ENCODE data around the gene RAD51B.

Gene RAD51B

GRCh38 chr14:68477461-68478085, 658.0 kb downstream of the RAD51B start:
- no peak for TF ChIP-seq CTCF (conservative IDR thresholded peaks at IDR 0.05; ENCODE audit: control insufficient read depth, insufficient read depth, low read depth, low read length)
- H3K4me3 ChIP-seq (ENCODE audit: control insufficient read depth, low read depth, low read length) = no peak overlapping the region
- DNase-seq (ENCODE audit: low read depth) = no peak

DNA sequence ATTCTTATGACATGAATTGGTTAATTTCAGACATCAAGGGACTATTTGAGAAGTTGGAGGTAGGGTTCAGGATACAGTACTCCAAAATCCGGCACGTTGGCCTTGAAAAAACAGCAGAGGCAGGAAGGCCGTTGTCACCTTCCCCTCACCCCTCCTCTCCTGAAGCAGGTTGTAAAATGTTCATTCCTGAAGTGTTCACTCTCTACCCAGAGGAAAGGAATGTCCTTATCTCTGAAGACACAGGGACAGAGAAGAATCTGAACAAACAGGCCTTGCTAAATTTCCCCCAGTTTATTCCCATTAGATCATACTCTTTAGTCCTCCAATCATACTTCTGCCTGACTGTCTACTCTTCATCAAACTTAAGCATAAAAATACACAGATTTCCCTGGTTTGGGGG, 659.7 kb downstream of the RAD51B start:
- no peak for TF ChIP-seq CTCF (conservative IDR thresholded peaks at IDR 0.05; ENCODE audit: control insufficient read depth, insufficient read depth, low read depth, low read length)
- H3K4me3 ChIP-seq (ENCODE audit: control insufficient read depth, low read depth, low read length) = no peak overlapping the region
- no peak for DNase-seq (ENCODE audit: low read depth)

DNA sequence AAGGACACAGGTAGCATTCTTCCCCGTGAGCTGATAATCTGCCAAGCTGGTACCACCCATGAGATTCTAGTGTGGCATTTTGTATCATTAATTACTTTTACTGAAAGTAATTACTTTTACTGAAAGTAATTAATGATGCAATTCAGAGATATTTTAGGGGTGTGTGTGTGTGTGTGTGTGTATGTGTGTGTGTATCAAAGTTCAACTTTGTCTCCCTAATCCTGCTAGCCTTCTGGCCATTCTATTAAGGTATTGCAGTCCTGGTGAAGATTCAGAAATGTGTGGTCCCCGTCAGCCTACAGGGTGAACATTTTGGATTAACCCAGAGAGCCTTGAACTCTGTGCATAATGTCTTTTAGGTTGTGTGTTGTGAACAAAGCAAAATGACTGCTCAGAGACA, 662.4 kb downstream of the RAD51B start:
- no peak for DNase-seq (ENCODE audit: low read depth)
- no peak overlapping the region for H3K4me3 ChIP-seq (ENCODE audit: control insufficient read depth, low read depth, low read length)
- TF ChIP-seq CTCF (conservative IDR thresholded peaks at IDR 0.05; ENCODE audit: control insufficient read depth, insufficient read depth, low read depth, low read length) = no peak

DNA sequence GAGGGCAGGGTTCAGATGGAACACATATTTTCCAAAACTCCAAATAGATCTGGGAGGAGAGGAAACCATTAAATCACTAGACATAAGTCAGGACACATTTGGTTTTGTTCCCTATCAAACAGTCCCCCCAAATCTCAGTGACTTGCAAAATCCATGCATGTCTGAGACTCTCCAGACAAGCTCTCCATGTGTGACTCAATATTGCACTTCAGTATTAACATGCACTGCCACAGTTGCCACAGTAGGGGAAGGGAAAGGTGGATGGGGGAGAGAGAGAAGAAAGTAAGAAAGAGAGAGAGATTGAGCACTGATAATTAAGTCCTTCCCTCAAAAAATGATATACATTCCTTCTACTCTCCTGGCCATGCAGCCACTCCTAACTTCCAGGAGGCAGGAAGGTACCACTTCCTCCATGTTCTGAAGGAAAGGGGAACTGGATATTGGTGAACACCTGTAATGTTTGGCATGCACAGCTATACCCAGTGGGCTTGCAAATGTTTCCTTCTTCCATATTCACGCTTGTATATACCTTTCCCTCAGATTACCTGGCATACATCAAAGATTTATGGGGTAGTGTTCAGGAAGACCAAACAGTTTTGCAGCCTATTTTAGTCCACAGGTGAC, 663.3 kb downstream of the RAD51B start:
- no peak for TF ChIP-seq CTCF (conservative IDR thresholded peaks at IDR 0.05; ENCODE audit: control insufficient read depth, insufficient read depth, low read depth, low read length)
- DNase-seq (ENCODE audit: low read depth) = no peak
- H3K4me3 ChIP-seq (ENCODE audit: control insufficient read depth, low read depth, low read length) = no peak overlapping the region

DNA sequence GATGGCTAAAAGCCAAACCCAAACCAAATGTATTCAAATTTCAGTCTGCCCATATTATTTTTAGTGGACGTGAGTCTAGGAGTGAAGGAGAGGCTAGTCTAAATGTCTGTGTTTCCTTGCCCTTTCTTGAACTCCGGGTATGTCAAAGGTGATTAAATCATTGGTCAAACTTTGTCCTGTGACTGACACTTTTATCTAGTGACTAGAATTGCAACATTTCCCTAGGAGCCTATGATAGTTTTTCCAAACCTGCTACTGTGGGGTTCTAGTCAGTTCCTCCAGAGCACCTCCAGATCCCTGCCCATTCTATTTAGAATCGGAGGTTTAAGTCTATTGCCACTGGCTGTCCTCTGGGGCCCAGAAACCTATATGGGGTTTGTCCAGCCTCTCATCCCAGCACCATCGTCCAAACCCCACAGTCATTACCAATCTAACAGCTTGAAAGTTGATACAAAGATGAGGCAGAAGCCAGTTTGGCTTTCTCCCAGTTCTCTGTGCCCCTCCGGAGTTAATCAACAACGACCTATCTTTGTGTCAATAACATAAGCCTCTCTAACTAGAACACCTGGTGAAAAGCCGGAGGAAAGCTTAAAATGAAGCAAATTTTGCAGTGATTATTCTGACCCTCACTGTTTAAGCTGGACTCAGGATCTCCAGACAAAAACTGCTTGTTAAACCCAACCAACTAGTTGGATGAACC, 666.6 kb downstream of the RAD51B start:
- no peak overlapping the region for H3K4me3 ChIP-seq (ENCODE audit: control insufficient read depth, low read depth, low read length)
- DNase-seq (ENCODE audit: low read depth) = no peak
- no peak for TF ChIP-seq CTCF (conservative IDR thresholded peaks at IDR 0.05; ENCODE audit: control insufficient read depth, insufficient read depth, low read depth, low read length)

DNA sequence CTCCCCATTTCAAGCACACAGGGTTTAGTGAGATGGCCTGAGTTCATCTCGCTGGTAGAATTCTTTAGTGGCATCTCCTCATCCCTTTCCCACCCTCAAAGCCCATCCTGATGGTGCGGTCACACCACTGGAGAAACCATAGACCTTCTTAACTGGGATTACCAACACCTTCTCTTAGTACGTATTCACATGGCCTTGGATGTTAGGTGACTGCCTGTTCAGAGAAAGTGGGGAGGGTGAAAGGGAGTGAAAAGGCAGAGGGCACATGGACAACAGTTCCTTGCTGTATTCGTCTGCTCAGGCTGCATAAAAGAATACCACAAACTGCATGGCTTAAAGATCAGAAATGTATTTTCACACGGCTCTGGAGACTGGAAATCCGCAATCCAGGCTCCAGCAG, 667.2 kb downstream of the RAD51B start:
- no peak for DNase-seq (ENCODE audit: low read depth)
- TF ChIP-seq CTCF (conservative IDR thresholded peaks at IDR 0.05; ENCODE audit: control insufficient read depth, insufficient read depth, low read depth, low read length) = no peak
- H3K4me3 ChIP-seq (ENCODE audit: control insufficient read depth, low read depth, low read length) = no peak overlapping the region

Measured in fibroblast of mammary gland (primary cell).